ENCODE measurements around the gene ELL. TPM values are rescaled to one million over a fixed set of nuclear protein-coding genes. Genes with fewer than 3 reads are reported as not detected.

The ELL gene
- total RNA-seq, 3 donors from 2014 or later (not counting 1 experiment from before 2014, with no cell fraction given): 61.1 to 64.3 (median 63.8) TPM

DNA sequence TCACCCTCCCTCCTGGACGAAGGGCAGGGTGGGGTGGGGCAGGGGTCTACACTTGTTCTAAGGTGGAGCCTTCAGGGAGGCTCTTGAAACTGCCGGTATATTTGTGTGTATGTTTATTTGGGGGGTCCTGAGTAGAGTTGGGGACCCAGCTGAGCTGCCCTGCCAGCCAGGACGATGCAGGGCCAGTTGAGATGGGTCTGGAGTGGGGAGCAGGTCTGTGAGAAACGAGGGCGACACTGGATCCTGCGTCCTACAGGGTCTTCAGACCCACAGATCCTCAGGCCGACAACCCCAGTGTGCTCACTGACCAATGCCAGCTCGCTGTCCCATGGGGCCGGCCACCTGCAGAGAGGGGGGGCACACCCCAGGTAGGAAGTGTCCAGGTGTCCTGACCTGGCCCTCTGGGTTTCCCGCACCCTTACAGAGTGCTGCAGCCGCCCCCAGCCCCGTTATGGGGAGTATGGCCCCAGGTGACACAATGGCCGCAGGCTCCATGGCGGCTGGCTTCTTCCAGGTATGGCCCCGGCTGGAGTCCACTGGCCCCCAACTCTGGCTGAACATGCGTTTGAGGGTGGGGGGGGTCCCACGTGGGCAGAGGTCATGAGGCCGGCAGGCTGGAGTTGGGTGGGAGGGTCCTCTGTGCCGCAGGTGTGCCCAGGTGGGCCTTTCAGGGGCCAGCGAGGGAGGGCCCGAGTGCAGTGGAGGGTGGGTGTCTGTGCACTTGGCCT, 91.3 kb downstream of the ELL start:
- H3K4me1 Mint-ChIP-seq: peaks cover 6 to 27% of the 10 kb centered on the region in 2 donors
- H3K27ac ChIP-seq (ENCODE audit: low read length): peak overlapping the region; percentile 96

DNA sequence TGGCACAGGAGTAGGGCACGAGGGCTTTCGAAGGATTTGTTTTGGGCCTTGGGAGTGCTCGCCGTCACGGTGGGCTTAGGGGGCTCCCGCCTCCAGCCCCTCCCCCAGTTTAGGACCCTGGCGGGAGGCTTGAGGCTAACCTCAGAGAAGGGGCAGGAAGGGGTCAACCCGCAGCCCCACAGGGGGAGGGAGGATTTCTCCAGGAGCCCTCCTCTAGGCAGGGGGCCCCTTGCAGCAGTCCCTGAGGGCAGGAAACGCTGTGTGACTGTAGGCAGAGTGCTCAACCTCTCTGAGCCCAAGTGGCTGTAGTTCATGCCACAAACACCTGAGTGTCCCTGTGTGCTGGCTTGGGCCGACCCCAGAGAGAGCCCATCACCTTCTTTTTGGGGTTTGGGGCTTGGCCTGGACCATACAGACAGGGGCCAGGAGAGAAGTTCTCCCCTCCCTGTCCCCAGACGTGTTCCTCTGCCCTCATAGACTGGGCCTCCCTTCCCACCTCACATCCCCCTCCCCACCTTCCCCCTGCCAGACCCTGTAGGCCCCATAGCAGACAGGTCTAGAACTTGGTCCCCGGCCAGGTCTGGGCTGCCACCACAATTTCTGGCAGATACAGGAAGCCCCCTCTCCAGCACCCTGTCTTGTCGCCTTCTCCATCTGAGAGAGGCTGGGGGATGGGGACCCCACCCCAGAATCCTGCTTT, 92.0 kb downstream of the ELL start:
- peak; percentile 43 to 57 for DNase-seq
- Histone ChIP-seq H3K27me3 (ENCODE audit: control insufficient read depth, insufficient read depth, low read length) (no peaks in the 10 kb centered on the region), H3K4me3 (ENCODE audit: low read length) (peak overlapping the region; percentile 46), H3K9me3 (ENCODE audit: control insufficient read depth, insufficient read depth, low read length) (no peaks in the 10 kb centered on the region), H3K36me3 (ENCODE audit: control insufficient read depth, insufficient read depth, low read length) (peaks cover 5% of the 10 kb centered on the region), H3K4me1 (ENCODE audit: control insufficient read depth, insufficient read depth, low read length) (peaks cover 69% of the 10 kb centered on the region), H3K27ac (ENCODE audit: low read length) (peak overlapping the region; percentile 96)
- no peaks in the 10 kb centered on the region for H3K36me3 Mint-ChIP-seq
- WGBS (ENCODE audit: insufficient coverage): 13% methylated on average over 13 of the region's 13 CpGs
- peak overlapping the region; percentile 81 to 97 for H3K27ac Mint-ChIP-seq
- no peaks in the 10 kb centered on the region for H3K27me3 Mint-ChIP-seq (ENCODE audit: low read depth in 2 of 2)
- no peaks in the 10 kb centered on the region for H3K9me3 Mint-ChIP-seq
- peak in 1 of 3 donors; percentile 21 for ATAC-seq
- H3K4me1 Mint-ChIP-seq: peaks cover 6 to 33% of the 10 kb centered on the region in 2 donors
- H3K4me3 Mint-ChIP-seq: peak overlapping the region; percentile 59
- intact Hi-C loops (cut with micrococcal nuclease): no loop called here
- TF ChIP-seq, protein P1, sequence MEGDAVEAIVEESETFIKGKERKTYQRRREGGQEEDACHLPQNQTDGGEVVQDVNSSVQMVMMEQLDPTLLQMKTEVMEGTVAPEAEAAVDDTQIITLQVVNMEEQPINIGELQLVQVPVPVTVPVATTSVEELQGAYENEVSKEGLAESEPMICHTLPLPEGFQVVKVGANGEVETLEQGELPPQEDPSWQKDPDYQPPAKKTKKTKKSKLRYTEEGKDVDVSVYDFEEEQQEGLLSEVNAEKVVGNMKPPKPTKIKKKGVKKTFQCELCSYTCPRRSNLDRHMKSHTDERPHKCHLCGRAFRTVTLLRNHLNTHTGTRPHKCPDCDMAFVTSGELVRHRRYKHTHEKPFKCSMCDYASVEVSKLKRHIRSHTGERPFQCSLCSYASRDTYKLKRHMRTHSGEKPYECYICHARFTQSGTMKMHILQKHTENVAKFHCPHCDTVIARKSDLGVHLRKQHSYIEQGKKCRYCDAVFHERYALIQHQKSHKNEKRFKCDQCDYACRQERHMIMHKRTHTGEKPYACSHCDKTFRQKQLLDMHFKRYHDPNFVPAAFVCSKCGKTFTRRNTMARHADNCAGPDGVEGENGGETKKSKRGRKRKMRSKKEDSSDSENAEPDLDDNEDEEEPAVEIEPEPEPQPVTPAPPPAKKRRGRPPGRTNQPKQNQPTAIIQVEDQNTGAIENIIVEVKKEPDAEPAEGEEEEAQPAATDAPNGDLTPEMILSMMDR (IDR thresholded peaks at IDR 0.05): no peak

More for the DNA sequence above, 91.3 kb downstream of the ELL start:
- H3K36me3 Mint-ChIP-seq: no peaks in the 10 kb centered on the region
- TF ChIP-seq, protein P1 (IDR thresholded peaks at IDR 0.05): no peak
- Histone ChIP-seq H3K9me3 (ENCODE audit: control insufficient read depth, insufficient read depth, low read length) (no peaks in the 10 kb centered on the region), H3K27me3 (ENCODE audit: control insufficient read depth, insufficient read depth, low read length) (no peaks in the 10 kb centered on the region), H3K36me3 (ENCODE audit: control insufficient read depth, insufficient read depth, low read length) (peaks cover 5% of the 10 kb centered on the region), H3K4me3 (ENCODE audit: low read length) (no peak overlapping the region), H3K4me1 (ENCODE audit: control insufficient read depth, insufficient read depth, low read length) (peaks cover 62% of the 10 kb centered on the region)
- DNase-seq (peak in 1 of 2 donors; percentile 8), ATAC-seq (no peak)
- H3K4me3 Mint-ChIP-seq: peak overlapping the region; percentile 59
- H3K9me3 Mint-ChIP-seq: no peaks in the 10 kb centered on the region
- peak overlapping the region; percentile 81 to 97 for H3K27ac Mint-ChIP-seq
- intact Hi-C loops (cut with micrococcal nuclease): no loop called here
- WGBS (ENCODE audit: insufficient coverage): 94% methylated on average over 20 of the region's 21 CpGs
- no peaks in the 10 kb centered on the region for H3K27me3 Mint-ChIP-seq (ENCODE audit: low read depth in 2 of 2)

DNA sequence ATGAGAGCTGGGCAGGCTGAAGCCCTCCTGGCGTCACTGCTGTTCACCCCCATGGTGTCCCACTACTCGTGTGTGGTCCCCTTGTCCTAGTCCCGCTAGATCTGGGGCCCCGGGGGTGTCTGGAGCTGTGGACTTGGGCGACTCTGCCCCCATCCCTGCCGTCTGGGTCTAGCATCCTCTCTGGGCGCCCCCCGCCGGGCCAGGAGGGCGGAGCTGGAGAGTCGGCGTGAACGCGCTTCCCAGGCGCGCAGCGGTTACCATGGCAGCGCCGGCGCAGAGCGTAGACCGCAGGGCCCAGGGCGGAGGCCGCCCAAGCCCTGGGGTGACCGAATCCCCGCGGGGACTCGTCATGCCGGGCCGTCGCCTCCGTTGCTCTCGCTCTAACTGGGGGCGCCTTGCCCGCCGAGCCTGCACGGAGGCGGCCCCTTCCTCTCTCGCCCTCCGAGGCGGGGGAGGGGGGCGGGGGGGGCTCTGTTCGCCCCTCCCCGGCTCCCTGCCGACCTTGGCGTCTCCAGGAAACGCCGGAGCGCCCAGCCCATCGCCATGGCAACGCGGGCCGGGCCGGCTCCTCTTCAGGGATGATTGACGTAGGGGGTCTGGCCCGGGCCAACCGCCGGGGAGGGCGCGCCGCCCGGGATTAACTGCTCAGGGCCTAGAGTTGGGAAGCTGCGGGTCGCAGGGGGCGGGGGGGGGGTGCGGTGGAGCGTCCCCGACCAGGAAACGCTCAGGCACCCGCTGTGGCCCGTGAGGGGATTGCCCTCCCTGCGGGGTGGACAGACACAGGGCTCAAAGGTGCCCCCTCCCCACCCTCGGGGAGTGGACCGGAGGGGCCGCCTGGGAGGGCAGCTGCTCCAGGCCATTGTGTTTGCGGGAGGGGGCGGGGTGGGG, 92.8 kb downstream of the ELL start:
- peaks cover 8 to 35% of the 10 kb centered on the region in 2 donors for H3K4me1 Mint-ChIP-seq
- H3K27ac Mint-ChIP-seq: peak overlapping the region; percentile 81 to 97
- intact Hi-C loops (cut with micrococcal nuclease): no loop called here
- no peaks in the 10 kb centered on the region for H3K36me3 Mint-ChIP-seq
- peaks cover 70% of the 10 kb centered on the region for H3K4me1 ChIP-seq (ENCODE audit: control insufficient read depth, insufficient read depth, low read length)
- ATAC-seq (peak; percentile 79 to 89 (median 84)), DNase-seq (peak; percentile 92 to 96)
- no peaks in the 10 kb centered on the region for H3K27me3 ChIP-seq (ENCODE audit: control insufficient read depth, insufficient read depth, low read length)
- H3K9me3 ChIP-seq (ENCODE audit: control insufficient read depth, insufficient read depth, low read length): no peaks in the 10 kb centered on the region
- no peaks in the 10 kb centered on the region for H3K27me3 Mint-ChIP-seq (ENCODE audit: low read depth in 2 of 2)
- peaks cover 5% of the 10 kb centered on the region for H3K36me3 ChIP-seq (ENCODE audit: control insufficient read depth, insufficient read depth, low read length)
- 1% methylated on average over 77 of the region's 77 CpGs for WGBS (ENCODE audit: insufficient coverage)
- no peaks in the 10 kb centered on the region for H3K9me3 Mint-ChIP-seq
- H3K27ac ChIP-seq (ENCODE audit: low read length): peak overlapping the region; percentile 96
- peak overlapping the region; percentile 61 for H3K4me3 Mint-ChIP-seq
- H3K4me3 ChIP-seq (ENCODE audit: low read length): peak overlapping the region; percentile 46
- TF ChIP-seq, protein P1 (IDR thresholded peaks at IDR 0.05): no peak

Data from natural killer cell (primary cell).